HepG2 (cell line): ENCODE data around the gene PHRF1. TPM values are rescaled to one million over a fixed set of nuclear protein-coding genes. Genes with fewer than 3 reads are reported as not detected.

Source experiments
- HDAC2 ChIP-seq: sonication (generic); formaldehyde crosslinking; IDR thresholded peaks from 2 replicates; pipeline ENCODE4 v1.4.0; 2020; ENCODE audit warnings: missing genetic modification reagents
- MAF1 ChIP-seq: sonication (generic); formaldehyde crosslinking; IDR thresholded peaks from 2 replicates; pipeline ENCODE4 v1.5.0; 2020; ENCODE audit warnings: missing genetic modification reagents, borderline replicate concordance
- MBD4 ChIP-seq: IDR thresholded peaks from 2 replicates; pipeline ENCODE4 v1.6.1; 2012; ENCODE audit warnings: low read length, inconsistent platforms, borderline replicate concordance
- MTA3 ChIP-seq: sonication (generic); formaldehyde crosslinking; IDR thresholded peaks from 2 replicates; pipeline ENCODE4 v1.4.0; 2020; ENCODE audit warnings: missing genetic modification reagents
- NR2C2 ChIP-seq: sonication (generic); formaldehyde crosslinking; IDR thresholded peaks from 2 replicates; pipeline ENCODE4 v1.4.0; 2020; ENCODE audit warnings: missing genetic modification reagents, mild to moderate bottlenecking, moderate library complexity, borderline replicate concordance
- ZNF263 ChIP-seq: sonication (generic); formaldehyde crosslinking; IDR thresholded peaks from 2 replicates; pipeline ENCODE4 v1.4.0; 2020; ENCODE audit warnings: missing genetic modification reagents
- ZNF678 ChIP-seq: sonication (generic); formaldehyde crosslinking; IDR thresholded peaks from 2 replicates; pipeline ENCODE4 v1.4.0; 2020; ENCODE audit warnings: mild to moderate bottlenecking, missing genetic modification reagents
- ZZZ3 ChIP-seq: sonication (generic); formaldehyde crosslinking; IDR thresholded peaks from 2 replicates; pipeline ENCODE4 v1.4.0; 2020; ENCODE audit warnings: missing genetic modification reagents, mild to moderate bottlenecking, borderline replicate concordance
- polyA plus RNA-seq, 8 experiments: library from polyadenylated mRNA; depleted of rRNA in 3 of 8; stranded (reverse) in 7 of 8; unstranded in 1 of 8; fragments of >200 nt; fragmentation: Illumina TruSeq in 4 of 8; extraction: Trizol in 4 of 8; gene quantifications; 2 replicates each; pipeline versions ENCODE4 v1.2.1 to v1.2.3, GENCODE V29; 2011 to 2016; ENCODE audit warnings: low read depth in 4 of 8, missing spikeins in 1 of 8, mixed read lengths in 1 of 8; ENCODE audit not compliant: insufficient read depth in 1 of 8
- total RNA-seq, 5 experiments: library from RNA; depleted of rRNA; stranded (reverse); fragments of >200 nt; fragmentation: Illumina TruSeq; extraction: Trizol; gene quantifications; 2 replicates each; pipeline ENCODE4 v1.2.3, GENCODE V29; 2016; ENCODE audit warnings: low read depth in 1 of 5
- TF ChIP-seq, protein P1 (sequence below): sonication (generic); formaldehyde crosslinking; IDR thresholded peaks from 2 replicates; pipeline ENCODE4 v1.5.0; 2020; ENCODE audit warnings: mild to moderate bottlenecking, missing genetic modification reagents, borderline replicate concordance
- TF ChIP-seq, protein P2 (sequence below): sonication (generic); formaldehyde crosslinking; IDR thresholded peaks from 2 replicates; pipeline ENCODE4 v1.5.0; 2020; ENCODE audit warnings: mild to moderate bottlenecking, missing genetic modification reagents
- TF ChIP-seq, protein P3 (sequence below): sonication (generic); formaldehyde crosslinking; IDR thresholded peaks from 2 replicates; pipeline ENCODE4 v1.9.0; 2022; ENCODE audit warnings: missing genetic modification reagents, mild to moderate bottlenecking, borderline replicate concordance
- TF ChIP-seq, protein P4 (sequence below): sonication (generic); formaldehyde crosslinking; IDR thresholded peaks from 2 replicates; pipeline ENCODE4 v1.5.1; 2020; ENCODE audit warnings: missing genetic modification reagents, mild to moderate bottlenecking, borderline replicate concordance
- TF ChIP-seq, protein P5 (sequence below): sonication (generic); formaldehyde crosslinking; IDR thresholded peaks from 2 replicates; pipeline ENCODE4 v1.4.0; 2020; ENCODE audit warnings: missing genetic modification reagents

Gene PHRF1
- total and polyA plus RNA-seq, 2 of the 13 experiments (the other 11 are each of a cell fraction or from before 2014, with no cell fraction given), result 8.2 to 16.7 TPM

DNA sequence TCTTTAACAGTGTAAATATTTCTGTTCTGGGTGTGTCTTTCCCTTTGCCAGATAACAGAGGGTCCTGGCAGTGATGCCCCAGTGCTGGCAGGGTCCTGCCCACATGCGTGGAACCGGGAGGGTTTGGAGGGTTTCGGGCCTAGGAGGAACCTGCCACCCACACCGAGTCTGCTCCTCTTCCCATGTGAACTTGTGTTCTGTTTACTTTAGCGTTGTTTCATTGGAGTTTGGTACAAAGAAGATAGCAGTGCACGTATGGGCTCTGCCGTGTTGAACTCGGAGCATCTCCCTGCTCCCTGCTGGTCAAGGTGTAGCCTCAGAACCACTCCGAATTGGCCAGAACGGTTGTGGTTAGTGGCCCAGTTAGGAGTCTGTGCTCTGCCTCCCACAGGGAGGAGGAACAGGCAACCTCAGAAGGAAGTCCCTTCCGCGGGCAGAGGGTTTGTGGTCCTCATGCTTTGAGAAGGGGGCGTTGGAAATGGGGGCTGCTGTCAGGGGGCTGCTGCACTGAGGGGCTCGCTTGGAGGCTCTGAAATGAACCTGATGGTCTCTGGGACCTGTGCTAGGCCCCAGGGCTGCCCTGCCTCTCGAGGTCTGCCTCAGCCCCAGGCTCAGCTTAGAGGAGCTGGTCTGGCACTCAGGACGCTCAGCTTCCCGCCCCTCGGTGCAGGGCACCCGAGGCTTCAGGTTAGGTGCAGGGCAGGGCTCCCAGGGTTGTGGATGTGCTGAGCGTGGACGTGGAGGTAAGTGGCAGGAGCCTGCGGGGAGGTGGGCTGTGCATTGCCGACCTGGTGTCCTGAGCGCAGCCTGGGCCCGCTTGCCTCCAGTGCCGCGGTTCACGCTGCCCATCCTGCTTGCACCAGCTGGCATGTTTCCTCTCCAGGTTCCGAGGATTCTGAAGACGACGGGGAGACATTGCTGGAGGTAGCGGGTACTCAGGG lies 10.4 kb downstream of the PHRF1 start (continued):
- TF ChIP-seq, protein P1, sequence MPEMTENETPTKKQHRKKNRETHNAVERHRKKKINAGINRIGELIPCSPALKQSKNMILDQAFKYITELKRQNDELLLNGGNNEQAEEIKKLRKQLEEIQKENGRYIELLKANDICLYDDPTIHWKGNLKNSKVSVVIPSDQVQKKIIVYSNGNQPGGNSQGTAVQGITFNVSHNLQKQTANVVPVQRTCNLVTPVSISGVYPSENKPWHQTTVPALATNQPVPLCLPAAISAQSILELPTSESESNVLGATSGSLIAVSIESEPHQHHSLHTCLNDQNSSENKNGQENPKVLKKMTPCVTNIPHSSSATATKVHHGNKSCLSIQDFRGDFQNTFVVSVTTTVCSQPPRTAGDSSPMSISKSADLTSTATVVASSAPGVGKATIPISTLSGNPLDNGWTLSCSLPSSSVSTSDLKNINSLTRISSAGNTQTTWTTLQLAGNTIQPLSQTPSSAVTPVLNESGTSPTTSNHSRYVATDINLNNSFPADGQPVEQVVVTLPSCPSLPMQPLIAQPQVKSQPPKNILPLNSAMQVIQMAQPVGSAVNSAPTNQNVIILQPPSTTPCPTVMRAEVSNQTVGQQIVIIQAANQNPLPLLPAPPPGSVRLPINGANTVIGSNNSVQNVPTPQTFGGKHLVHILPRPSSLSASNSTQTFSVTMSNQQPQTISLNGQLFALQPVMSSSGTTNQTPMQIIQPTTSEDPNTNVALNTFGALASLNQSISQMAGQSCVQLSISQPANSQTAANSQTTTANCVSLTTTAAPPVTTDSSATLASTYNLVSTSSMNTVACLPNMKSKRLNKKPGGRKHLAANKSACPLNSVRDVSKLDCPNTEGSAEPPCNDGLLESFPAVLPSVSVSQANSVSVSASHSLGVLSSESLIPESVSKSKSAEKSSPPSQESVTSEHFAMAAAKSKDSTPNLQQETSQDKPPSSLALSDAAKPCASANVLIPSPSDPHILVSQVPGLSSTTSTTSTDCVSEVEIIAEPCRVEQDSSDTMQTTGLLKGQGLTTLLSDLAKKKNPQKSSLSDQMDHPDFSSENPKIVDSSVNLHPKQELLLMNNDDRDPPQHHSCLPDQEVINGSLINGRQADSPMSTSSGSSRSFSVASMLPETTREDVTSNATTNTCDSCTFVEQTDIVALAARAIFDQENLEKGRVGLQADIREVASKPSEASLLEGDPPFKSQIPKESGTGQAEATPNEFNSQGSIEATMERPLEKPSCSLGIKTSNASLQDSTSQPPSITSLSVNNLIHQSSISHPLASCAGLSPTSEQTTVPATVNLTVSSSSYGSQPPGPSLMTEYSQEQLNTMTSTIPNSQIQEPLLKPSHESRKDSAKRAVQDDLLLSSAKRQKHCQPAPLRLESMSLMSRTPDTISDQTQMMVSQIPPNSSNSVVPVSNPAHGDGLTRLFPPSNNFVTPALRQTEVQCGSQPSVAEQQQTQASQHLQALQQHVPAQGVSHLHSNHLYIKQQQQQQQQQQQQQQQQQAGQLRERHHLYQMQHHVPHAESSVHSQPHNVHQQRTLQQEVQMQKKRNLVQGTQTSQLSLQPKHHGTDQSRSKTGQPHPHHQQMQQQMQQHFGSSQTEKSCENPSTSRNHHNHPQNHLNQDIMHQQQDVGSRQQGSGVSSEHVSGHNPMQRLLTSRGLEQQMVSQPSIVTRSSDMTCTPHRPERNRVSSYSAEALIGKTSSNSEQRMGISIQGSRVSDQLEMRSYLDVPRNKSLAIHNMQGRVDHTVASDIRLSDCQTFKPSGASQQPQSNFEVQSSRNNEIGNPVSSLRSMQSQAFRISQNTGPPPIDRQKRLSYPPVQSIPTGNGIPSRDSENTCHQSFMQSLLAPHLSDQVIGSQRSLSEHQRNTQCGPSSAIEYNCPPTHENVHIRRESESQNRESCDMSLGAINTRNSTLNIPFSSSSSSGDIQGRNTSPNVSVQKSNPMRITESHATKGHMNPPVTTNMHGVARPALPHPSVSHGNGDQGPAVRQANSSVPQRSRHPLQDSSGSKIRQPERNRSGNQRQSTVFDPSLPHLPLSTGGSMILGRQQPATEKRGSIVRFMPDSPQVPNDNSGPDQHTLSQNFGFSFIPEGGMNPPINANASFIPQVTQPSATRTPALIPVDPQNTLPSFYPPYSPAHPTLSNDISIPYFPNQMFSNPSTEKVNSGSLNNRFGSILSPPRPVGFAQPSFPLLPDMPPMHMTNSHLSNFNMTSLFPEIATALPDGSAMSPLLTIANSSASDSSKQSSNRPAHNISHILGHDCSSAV (CRISPR knock-in tag), result no peak
- TF ChIP-seq, protein P2, sequence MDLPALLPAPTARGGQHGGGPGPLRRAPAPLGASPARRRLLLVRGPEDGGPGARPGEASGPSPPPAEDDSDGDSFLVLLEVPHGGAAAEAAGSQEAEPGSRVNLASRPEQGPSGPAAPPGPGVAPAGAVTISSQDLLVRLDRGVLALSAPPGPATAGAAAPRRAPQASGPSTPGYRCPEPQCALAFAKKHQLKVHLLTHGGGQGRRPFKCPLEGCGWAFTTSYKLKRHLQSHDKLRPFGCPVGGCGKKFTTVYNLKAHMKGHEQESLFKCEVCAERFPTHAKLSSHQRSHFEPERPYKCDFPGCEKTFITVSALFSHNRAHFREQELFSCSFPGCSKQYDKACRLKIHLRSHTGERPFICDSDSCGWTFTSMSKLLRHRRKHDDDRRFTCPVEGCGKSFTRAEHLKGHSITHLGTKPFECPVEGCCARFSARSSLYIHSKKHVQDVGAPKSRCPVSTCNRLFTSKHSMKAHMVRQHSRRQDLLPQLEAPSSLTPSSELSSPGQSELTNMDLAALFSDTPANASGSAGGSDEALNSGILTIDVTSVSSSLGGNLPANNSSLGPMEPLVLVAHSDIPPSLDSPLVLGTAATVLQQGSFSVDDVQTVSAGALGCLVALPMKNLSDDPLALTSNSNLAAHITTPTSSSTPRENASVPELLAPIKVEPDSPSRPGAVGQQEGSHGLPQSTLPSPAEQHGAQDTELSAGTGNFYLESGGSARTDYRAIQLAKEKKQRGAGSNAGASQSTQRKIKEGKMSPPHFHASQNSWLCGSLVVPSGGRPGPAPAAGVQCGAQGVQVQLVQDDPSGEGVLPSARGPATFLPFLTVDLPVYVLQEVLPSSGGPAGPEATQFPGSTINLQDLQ (CRISPR knock-in tag), result no peak
- TF ChIP-seq ZZZ3 (CRISPR knock-in tag), result no peak
- no peak for TF ChIP-seq MAF1 (CRISPR knock-in tag)
- no peak for TF ChIP-seq ZNF678 (CRISPR knock-in tag)
- TF ChIP-seq NR2C2 (CRISPR knock-in tag), result no peak
- TF ChIP-seq HDAC2, result no peak
- TF ChIP-seq MBD4, result no peak
- TF ChIP-seq, protein P3, sequence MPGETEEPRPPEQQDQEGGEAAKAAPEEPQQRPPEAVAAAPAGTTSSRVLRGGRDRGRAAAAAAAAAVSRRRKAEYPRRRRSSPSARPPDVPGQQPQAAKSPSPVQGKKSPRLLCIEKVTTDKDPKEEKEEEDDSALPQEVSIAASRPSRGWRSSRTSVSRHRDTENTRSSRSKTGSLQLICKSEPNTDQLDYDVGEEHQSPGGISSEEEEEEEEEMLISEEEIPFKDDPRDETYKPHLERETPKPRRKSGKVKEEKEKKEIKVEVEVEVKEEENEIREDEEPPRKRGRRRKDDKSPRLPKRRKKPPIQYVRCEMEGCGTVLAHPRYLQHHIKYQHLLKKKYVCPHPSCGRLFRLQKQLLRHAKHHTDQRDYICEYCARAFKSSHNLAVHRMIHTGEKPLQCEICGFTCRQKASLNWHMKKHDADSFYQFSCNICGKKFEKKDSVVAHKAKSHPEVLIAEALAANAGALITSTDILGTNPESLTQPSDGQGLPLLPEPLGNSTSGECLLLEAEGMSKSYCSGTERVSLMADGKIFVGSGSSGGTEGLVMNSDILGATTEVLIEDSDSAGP, result 0 out of 2 replicates have a peak, but pooled peaks have one; percentile 9
- no peak for TF ChIP-seq MTA3 (CRISPR knock-in tag)
- TF ChIP-seq, protein P4, sequence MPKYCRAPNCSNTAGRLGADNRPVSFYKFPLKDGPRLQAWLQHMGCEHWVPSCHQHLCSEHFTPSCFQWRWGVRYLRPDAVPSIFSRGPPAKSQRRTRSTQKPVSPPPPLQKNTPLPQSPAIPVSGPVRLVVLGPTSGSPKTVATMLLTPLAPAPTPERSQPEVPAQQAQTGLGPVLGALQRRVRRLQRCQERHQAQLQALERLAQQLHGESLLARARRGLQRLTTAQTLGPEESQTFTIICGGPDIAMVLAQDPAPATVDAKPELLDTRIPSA (CRISPR knock-in tag), result no peak
- no peak for TF ChIP-seq ZNF263 (CRISPR knock-in tag)
- TF ChIP-seq, protein P5, sequence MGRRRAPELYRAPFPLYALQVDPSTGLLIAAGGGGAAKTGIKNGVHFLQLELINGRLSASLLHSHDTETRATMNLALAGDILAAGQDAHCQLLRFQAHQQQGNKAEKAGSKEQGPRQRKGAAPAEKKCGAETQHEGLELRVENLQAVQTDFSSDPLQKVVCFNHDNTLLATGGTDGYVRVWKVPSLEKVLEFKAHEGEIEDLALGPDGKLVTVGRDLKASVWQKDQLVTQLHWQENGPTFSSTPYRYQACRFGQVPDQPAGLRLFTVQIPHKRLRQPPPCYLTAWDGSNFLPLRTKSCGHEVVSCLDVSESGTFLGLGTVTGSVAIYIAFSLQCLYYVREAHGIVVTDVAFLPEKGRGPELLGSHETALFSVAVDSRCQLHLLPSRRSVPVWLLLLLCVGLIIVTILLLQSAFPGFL (CRISPR knock-in tag), result no peak
